ENCODE measurements around the gene GVQW3.

DNA sequence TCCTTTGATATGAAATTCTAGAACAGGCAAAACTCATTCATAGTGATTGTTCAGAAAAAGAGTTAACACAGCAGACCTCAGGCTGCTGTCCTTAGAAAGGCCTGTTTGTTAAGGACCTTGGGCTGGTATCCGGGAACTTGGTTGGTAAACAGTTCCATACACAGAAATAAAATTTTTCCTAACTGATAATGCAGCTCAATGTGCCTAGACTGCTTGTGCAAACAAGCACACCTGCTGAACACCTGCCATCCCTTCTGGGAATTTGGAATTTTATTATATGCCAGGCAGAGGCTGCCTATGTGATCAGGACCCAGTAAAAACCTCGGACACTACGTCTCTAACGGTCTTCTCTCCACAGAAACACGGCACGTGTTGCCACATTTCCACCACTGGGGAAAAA, 11.7 kb upstream of the GVQW3 start:
- TF ChIP-seq CEBPB (IDR thresholded peaks at IDR 0.05; ENCODE audit: low read depth, low read length) (no peak), POLR2AphosphoS5 (IDR thresholded peaks at IDR 0.05; ENCODE audit: low read depth, low read length) (no peak), CHD2 (IDR thresholded peaks at IDR 0.05; ENCODE audit: low read length) (no peak), RAD21 (IDR thresholded peaks at IDR 0.05 in 1 of 2, conservative IDR thresholded peaks at IDR 0.05 in 1 of 2; ENCODE audit: low read depth in 2 of 2, low read length in 2 of 2) (no peak), CTBP2 (IDR thresholded peaks at IDR 0.05; ENCODE audit: borderline replicate concordance, insufficient read depth, insufficient read length, low read length) (no peak), CREB1 (IDR thresholded peaks at IDR 0.05) (no peak), ZNF274 (IDR thresholded peaks at IDR 0.05; ENCODE audit: borderline replicate concordance, extremely low read depth, low read length) (no peak), EP300 (IDR thresholded peaks at IDR 0.05; ENCODE audit: borderline replicate concordance in 1 of 2, low read depth in 2 of 2, low read length in 2 of 2) (no peak), RFX5 (IDR thresholded peaks at IDR 0.05; ENCODE audit: borderline replicate concordance, low read depth, low read length) (no peak), E2F6 (IDR thresholded peaks at IDR 0.05) (no peak)
- TF ChIP-seq, protein P1, sequence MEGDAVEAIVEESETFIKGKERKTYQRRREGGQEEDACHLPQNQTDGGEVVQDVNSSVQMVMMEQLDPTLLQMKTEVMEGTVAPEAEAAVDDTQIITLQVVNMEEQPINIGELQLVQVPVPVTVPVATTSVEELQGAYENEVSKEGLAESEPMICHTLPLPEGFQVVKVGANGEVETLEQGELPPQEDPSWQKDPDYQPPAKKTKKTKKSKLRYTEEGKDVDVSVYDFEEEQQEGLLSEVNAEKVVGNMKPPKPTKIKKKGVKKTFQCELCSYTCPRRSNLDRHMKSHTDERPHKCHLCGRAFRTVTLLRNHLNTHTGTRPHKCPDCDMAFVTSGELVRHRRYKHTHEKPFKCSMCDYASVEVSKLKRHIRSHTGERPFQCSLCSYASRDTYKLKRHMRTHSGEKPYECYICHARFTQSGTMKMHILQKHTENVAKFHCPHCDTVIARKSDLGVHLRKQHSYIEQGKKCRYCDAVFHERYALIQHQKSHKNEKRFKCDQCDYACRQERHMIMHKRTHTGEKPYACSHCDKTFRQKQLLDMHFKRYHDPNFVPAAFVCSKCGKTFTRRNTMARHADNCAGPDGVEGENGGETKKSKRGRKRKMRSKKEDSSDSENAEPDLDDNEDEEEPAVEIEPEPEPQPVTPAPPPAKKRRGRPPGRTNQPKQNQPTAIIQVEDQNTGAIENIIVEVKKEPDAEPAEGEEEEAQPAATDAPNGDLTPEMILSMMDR (IDR thresholded peaks at IDR 0.05; ENCODE audit: control extremely low read depth in 1 of 3, insufficient read depth in 1 of 3, low read depth in 1 of 3, low read length in 3 of 3): peak in 1 of 3 experiments; percentile 1; a peak in 1 of 4 replicates
- TF ChIP-seq, protein P2, sequence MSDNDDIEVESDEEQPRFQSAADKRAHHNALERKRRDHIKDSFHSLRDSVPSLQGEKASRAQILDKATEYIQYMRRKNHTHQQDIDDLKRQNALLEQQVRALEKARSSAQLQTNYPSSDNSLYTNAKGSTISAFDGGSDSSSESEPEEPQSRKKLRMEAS (IDR thresholded peaks at IDR 0.05): no peak

Measured in H1 (cell line).